ENCODE data around the gene TMCO4. TPM values are rescaled to one million over a fixed set of nuclear protein-coding genes. Genes with fewer than 3 reads are reported as not detected.

The TMCO4 gene
- total and polyA plus RNA-seq, 2 of the 4 experiments (the other 2 are of a cell fraction): 7.3 to 8.6 TPM

DNA sequence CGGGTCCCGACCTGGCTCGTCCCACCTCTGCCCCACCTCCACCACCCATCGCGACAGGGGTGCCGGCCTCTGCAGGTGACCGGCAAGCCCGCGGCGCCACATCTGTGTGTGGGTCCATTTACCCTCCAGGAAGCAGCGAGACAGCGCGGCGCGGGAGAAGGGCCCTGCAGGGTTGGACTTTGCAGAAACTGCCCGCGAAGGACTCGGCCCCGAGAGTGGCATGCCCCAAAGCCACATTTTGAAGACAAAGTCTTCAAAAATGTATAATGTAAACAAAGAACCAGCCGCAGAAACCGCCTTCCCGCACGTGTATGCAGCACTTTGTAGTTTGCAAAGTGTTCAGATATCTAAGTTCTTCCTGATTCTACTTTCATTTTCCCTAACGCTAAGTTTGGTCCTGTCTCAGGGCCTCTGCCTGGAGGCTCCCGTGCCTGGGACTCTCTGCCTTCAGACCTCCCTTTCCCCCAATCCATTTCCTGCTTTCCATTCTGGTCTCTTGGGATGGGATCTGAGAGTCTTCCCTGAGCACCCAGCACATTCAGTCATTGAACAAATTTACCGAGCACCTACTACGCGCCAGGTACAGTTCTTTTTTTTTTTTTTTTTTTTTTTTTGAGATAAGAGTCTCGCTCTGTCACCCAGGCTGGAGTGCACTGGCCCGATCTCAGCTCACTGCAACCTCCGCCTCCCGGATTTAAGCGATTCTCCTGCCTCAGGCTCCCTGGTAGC is 524 bp upstream of the TMCO4 start:
- no peaks in the 10 kb centered on the region for H4K20me1 ChIP-seq (ENCODE audit: insufficient read depth, low read length)
- peak overlapping the region; percentile 44 for H3K23ac ChIP-seq (ENCODE audit: low read depth, low read length)
- POLR2A ChIA-PET (ENCODE audit: unreplicated experiment): no interaction called here
- H4K91ac ChIP-seq (ENCODE audit: insufficient read depth, low read depth, low read length): peak overlapping the region; percentile 67
- peak overlapping the region; percentile 89 for H2AK9ac ChIP-seq (replicated peaks; ENCODE audit: low read depth, low read length, poor library complexity)
- H4K5ac ChIP-seq (ENCODE audit: low read depth, low read length): peak overlapping the region; percentile 62
- H3K14ac ChIP-seq (replicated peaks; ENCODE audit: low read depth, low read length): peak overlapping the region; percentile 73
- H2BK15ac ChIP-seq (ENCODE audit: low read depth, low read length): no peak overlapping the region
- H3K9me3 ChIP-seq (ENCODE audit: control insufficient read depth, insufficient read depth, low read length): no peaks in the 10 kb centered on the region
- peak overlapping the region; percentile 77; the same call in 1 of the 2 replicates for H2AK5ac ChIP-seq (ENCODE audit: low read depth, low read length)
- 1% methylated on average over 14 of the region's 33 CpGs; no CpG with 5 or more reads in 1 of the 2 experiments for WGBS, 2 experiments (ENCODE audit: extremely low coverage in 2 of 2, insufficient read length in 1 of 2)
- H3K18ac ChIP-seq (ENCODE audit: low read depth, low read length): peak overlapping the region; percentile 22; the same call in 1 of the 2 replicates
- H3K9me1 ChIP-seq (ENCODE audit: insufficient read depth, low read length): peaks cover 20% of the 10 kb centered on the region; the same call in 1 of the 2 replicates
- intact Hi-C loops (cut with micrococcal nuclease): loop anchor here (1.0 kb wide), 1 partner anchor 85 kb away; no protein-coding TSS in a partner anchor
- H2BK5ac ChIP-seq (ENCODE audit: low read depth, low read length, poor library complexity, severe bottlenecking): peak overlapping the region; percentile 84
- dilution Hi-C loops (cut with HindIII; ENCODE audit: low sequenced_read_pairs, unreplicated experiment): no loop called here
- peak overlapping the region; percentile 90 for H3K4ac ChIP-seq (ENCODE audit: low read depth, low read length)
- H3K36me3 ChIP-seq (ENCODE audit: control insufficient read depth, insufficient read depth, low read length): 0 out of 2 replicates have a peak, but pooled peaks cover 2% of the 10 kb centered on the region
- peaks cover 11 to 15% of the 10 kb centered on the region in 2 experiments; a peak in 3 of 4 replicates for H3K79me1 ChIP-seq (ENCODE audit: low read depth in 1 of 2, low read length in 2 of 2)
- peak; percentile 81 for ATAC-seq (ENCODE audit: low read depth)
- peak overlapping the region; percentile 65 for H3K4me2 ChIP-seq (ENCODE audit: low read depth, low read length)
- peaks cover 9% of the 10 kb centered on the region for H3K4me1 ChIP-seq (ENCODE audit: control insufficient read depth, insufficient read depth, low read length)
- no peak for TF ChIP-seq MXI1 (IDR thresholded peaks at IDR 0.05; ENCODE audit: borderline replicate concordance, low read depth, low read length)
- no peak for TF ChIP-seq FOS (IDR thresholded peaks at IDR 0.05; ENCODE audit: low read depth, low read length)
- no peak for TF ChIP-seq RFX5 (IDR thresholded peaks at IDR 0.05; ENCODE audit: low read depth, low read length)
- TF ChIP-seq NFE2L2 (IDR thresholded peaks at IDR 0.05; ENCODE audit: low read depth, low read length): no peak
- peak; percentile 100 for TF ChIP-seq BHLHE40 (IDR thresholded peaks at IDR 0.05; ENCODE audit: low read depth, low read length)
- peak overlapping the region; percentile 34 for H3K9ac ChIP-seq (ENCODE audit: low read depth, low read length)
- peak overlapping the region; percentile 93 for H2AFZ ChIP-seq (replicated peaks; ENCODE audit: low read length, poor library complexity)
- H2BK20ac ChIP-seq (ENCODE audit: low read depth, low read length): no peak overlapping the region
- in situ Hi-C loops (cut with MboI; ENCODE audit: low sequenced_read_pairs): no loop called here
- peaks cover 9% of the 10 kb centered on the region for H3K27me3 ChIP-seq (ENCODE audit: control insufficient read depth, insufficient read depth, low read length)
- peak overlapping the region; percentile 39; the same call in 1 of the 2 replicates for H3K56ac ChIP-seq (ENCODE audit: extremely low read depth, insufficient read depth, low read length)
- CTCF ChIA-PET: no interaction called here
- no TSS peak for BruUV-seq (replicated peaks)
- H3K27ac ChIP-seq (ENCODE audit: insufficient read depth, low read length): peak overlapping the region; percentile 75
- H3K4me3 ChIP-seq (ENCODE audit: insufficient read depth, low read depth, low read length): peak overlapping the region; percentile 60
- H2BK120ac ChIP-seq (ENCODE audit: low read depth, low read length): peak overlapping the region; percentile 81
- peak overlapping the region; percentile 42 to 90 for H4K8ac ChIP-seq (ENCODE audit: low read depth in 2 of 2, low read length in 2 of 2)
- DNase-seq: peak; percentile 88
